WTC11 (cell line): ENCODE data around the gene TTC21A. TPM values are rescaled to one million over a fixed set of nuclear protein-coding genes. Genes with fewer than 3 reads are reported as not detected.

Experiments used
- ATAC-seq: fragments of 200-7000 bp; cut with Tn5 transposase; 2 replicates; pipeline ENCODE4 v1.10.0; 2021; ENCODE audit warnings: mild to moderate bottlenecking, moderate library complexity
- CTCF ChIA-PET: fragments of 300-600 bp; sonication (Branson Sonifier 250); formaldehyde crosslinking; loops from one replicate; lab custom pipeline; 2021; ENCODE audit warnings: antibody characterized with exemption; lab: Charles Lee
- POLR2A ChIA-PET: fragments of 350-600 bp; sonication (Branson Sonifier 250); formaldehyde crosslinking; loops from one replicate; lab custom pipeline; 2021; ENCODE audit warnings: antibody characterized with exemption; lab: Charles Lee
- DNase-seq: peaks from one replicate; pipeline ENCODE4 v3.0.0; 2021; ENCODE audit warnings: low spot score
- H3K27ac Mint-ChIP-seq: 2 replicates; pipeline ENCODE4 v1.8.0; 2021; ENCODE audit warnings: mixed read lengths
- H3K27me3 Mint-ChIP-seq: 2 replicates; pipeline ENCODE4 v1.8.0; 2021; ENCODE audit warnings: low read depth, mild to moderate bottlenecking, moderate library complexity, mixed read lengths
- H3K36me3 Mint-ChIP-seq: 2 replicates; pipeline ENCODE4 v1.8.0; 2021; ENCODE audit warnings: mixed read lengths
- H3K4me1 Mint-ChIP-seq: 2 replicates; pipeline ENCODE4 v1.8.0; 2022; ENCODE audit warnings: mixed read lengths
- H3K4me3 Mint-ChIP-seq: 2 replicates; pipeline ENCODE4 v1.8.0; 2021; ENCODE audit warnings: mild to moderate bottlenecking, moderate library complexity, mixed read lengths
- H3K9me3 Mint-ChIP-seq: 2 replicates; pipeline ENCODE4 v1.8.0; 2021; ENCODE audit warnings: mixed read lengths
- CREM ChIP-seq: sonication (generic); formaldehyde crosslinking; IDR thresholded peaks from 2 replicates; pipeline ENCODE4 v1.8.1; 2022; ENCODE audit warnings: mild to moderate bottlenecking, missing genetic modification reagents, moderate library complexity
- ELF4 ChIP-seq: sonication (generic); formaldehyde crosslinking; IDR thresholded peaks from 2 replicates; pipeline ENCODE4 v1.8.1; 2022; ENCODE audit warnings: low read depth, mild to moderate bottlenecking, moderate library complexity, missing genetic modification reagents
- FOXJ3 ChIP-seq: sonication (generic); formaldehyde crosslinking; IDR thresholded peaks from 2 replicates; pipeline ENCODE4 v1.9.0; 2021; ENCODE audit warnings: missing genetic modification reagents, mild to moderate bottlenecking, borderline replicate concordance
- FOXK1 ChIP-seq: sonication (generic); formaldehyde crosslinking; IDR thresholded peaks from 2 replicates; pipeline ENCODE4 v1.8.0; 2022; ENCODE audit warnings: mild to moderate bottlenecking, moderate library complexity, missing genetic modification reagents
- IRF2 ChIP-seq: sonication (generic); formaldehyde crosslinking; IDR thresholded peaks from 2 replicates; pipeline ENCODE4 v1.8.0; 2022; ENCODE audit warnings: low read depth, missing genetic modification reagents, borderline replicate concordance
- PRRX2 ChIP-seq: fragments of 250-450 bp; sonication (Bioruptor Pico); IDR thresholded peaks from 2 replicates; pipeline ENCODE4 v1.8.0; 2021; ENCODE audit warnings: mild to moderate bottlenecking
- RELA ChIP-seq: sonication (generic); formaldehyde crosslinking; IDR thresholded peaks from 2 replicates; pipeline ENCODE4 v1.8.1; 2022; ENCODE audit warnings: missing genetic modification reagents, mild to moderate bottlenecking, borderline replicate concordance
- SMAD3 ChIP-seq: sonication (generic); formaldehyde crosslinking; IDR thresholded peaks from 2 replicates; pipeline ENCODE4 v1.8.0; 2022; ENCODE audit warnings: missing genetic modification reagents, mild to moderate bottlenecking, borderline replicate concordance
- SMAD4 ChIP-seq: sonication (generic); formaldehyde crosslinking; IDR thresholded peaks from 2 replicates; pipeline ENCODE4 v1.8.0; 2022; ENCODE audit warnings: mild to moderate bottlenecking, missing genetic modification reagents
- ZNF121 ChIP-seq: sonication (generic); formaldehyde crosslinking; IDR thresholded peaks from 2 replicates; pipeline ENCODE4 v1.8.0; 2023; ENCODE audit warnings: missing genetic modification reagents
- ZNF219 ChIP-seq: sonication (generic); formaldehyde crosslinking; IDR thresholded peaks from 2 replicates; pipeline ENCODE4 v1.8.0; 2023; ENCODE audit warnings: missing genetic modification reagents, mild to moderate bottlenecking, borderline replicate concordance
- ZNF396 ChIP-seq: fragments of 250-450 bp; sonication (Bioruptor Pico); IDR thresholded peaks from 2 replicates; pipeline ENCODE4 v1.8.0; 2021; ENCODE audit warnings: mild to moderate bottlenecking, moderate library complexity, borderline replicate concordance
- total RNA-seq: library from RNA; stranded (reverse); gene quantifications from 3 replicates; pipeline ENCODE4 v1.2.3, GENCODE V29; 2021
- TF ChIP-seq, protein P1 (sequence below): fragments of 200-600 bp; IDR thresholded peaks from 2 replicates; pipeline ENCODE4 v1.8.0; 2022; ENCODE audit warnings: antibody characterized with exemption
- TF ChIP-seq, protein P2 (sequence below): fragments of 250-450 bp; sonication (Bioruptor Pico); IDR thresholded peaks from 2 replicates; pipeline ENCODE4 v1.9.0; 2021; ENCODE audit warnings: moderate library complexity, mild to moderate bottlenecking, inconsistent platforms, borderline replicate concordance
- TF ChIP-seq, protein P3 (sequence below): sonication (generic); formaldehyde crosslinking; IDR thresholded peaks from 2 replicates; pipeline ENCODE4 v1.8.0; 2023; ENCODE audit warnings: missing genetic modification reagents, mild to moderate bottlenecking, borderline replicate concordance
- TF ChIP-seq, protein P4 (sequence below): sonication (generic); formaldehyde crosslinking; IDR thresholded peaks from 2 replicates; pipeline ENCODE4 v1.8.1; 2022; ENCODE audit warnings: low read depth, mild to moderate bottlenecking, moderate library complexity, missing genetic modification reagents, borderline replicate concordance
- TF ChIP-seq, protein P5 (sequence below): sonication (generic); formaldehyde crosslinking; IDR thresholded peaks from 2 replicates; pipeline ENCODE4 v1.8.1; 2022; ENCODE audit warnings: mild to moderate bottlenecking, missing genetic modification reagents, moderate library complexity, borderline replicate concordance
- TF ChIP-seq, protein P6 (sequence below): sonication (generic); formaldehyde crosslinking; IDR thresholded peaks from 2 replicates; pipeline ENCODE4 v1.8.1; 2022; ENCODE audit warnings: low read depth, missing genetic modification reagents, borderline replicate concordance

Gene TTC21A
- total RNA-seq, 1 experiment from 2014 or later: 3.8 TPM

DNA sequence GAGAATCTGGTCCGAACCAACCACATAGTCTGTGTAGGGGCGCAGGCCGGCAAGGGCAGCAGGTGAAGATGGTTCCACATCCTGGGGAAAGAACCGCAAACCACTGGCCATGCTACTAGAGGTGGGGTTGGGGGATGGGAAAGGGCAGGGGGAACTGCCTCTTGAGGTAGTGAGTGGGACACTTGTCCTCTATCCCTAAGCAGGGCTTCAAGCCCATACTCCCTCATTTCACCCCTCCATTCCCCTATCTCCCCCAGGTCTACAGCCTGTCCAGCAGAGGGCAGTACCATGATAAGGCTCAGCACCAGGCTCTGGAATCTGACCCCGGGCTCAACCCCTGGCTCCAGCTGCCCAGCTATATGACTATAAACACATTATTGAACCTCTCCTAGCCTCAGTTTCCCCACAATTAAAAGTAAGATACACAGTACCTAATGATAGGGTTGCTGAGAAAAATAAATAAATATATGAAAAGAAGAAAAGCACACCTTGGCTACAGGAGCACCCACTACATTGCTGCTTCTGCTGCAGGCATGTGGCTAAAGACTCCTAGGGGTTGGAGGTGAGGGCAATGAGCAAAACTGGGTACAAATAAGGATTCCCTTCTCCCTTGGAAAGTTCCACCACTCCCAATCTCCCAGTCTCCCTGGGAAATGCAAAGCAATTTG lies 6.3 kb upstream of the TTC21A start:
- TF ChIP-seq SMAD3 (CRISPR knock-in tag): no peak
- TF ChIP-seq, protein P1, sequence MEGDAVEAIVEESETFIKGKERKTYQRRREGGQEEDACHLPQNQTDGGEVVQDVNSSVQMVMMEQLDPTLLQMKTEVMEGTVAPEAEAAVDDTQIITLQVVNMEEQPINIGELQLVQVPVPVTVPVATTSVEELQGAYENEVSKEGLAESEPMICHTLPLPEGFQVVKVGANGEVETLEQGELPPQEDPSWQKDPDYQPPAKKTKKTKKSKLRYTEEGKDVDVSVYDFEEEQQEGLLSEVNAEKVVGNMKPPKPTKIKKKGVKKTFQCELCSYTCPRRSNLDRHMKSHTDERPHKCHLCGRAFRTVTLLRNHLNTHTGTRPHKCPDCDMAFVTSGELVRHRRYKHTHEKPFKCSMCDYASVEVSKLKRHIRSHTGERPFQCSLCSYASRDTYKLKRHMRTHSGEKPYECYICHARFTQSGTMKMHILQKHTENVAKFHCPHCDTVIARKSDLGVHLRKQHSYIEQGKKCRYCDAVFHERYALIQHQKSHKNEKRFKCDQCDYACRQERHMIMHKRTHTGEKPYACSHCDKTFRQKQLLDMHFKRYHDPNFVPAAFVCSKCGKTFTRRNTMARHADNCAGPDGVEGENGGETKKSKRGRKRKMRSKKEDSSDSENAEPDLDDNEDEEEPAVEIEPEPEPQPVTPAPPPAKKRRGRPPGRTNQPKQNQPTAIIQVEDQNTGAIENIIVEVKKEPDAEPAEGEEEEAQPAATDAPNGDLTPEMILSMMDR: peak; percentile 50
- TF ChIP-seq, all 79 proteins: peak for 1
- DNase-seq: peak; percentile 55
- Mint-ChIP-seq H3K27me3 (no peaks in the 10 kb centered on the region), H3K4me3 (no peak overlapping the region), H3K9me3 (no peaks in the 10 kb centered on the region), H3K4me1 (peaks cover 10% of the 10 kb centered on the region), H3K27ac (no peak overlapping the region), H3K36me3 (peaks cover 21% of the 10 kb centered on the region; the same call in 1 of the 2 replicates)
- ChIA-PET POLR2A (interaction anchor here (0.5 kb wide), 1 partner anchor 450 kb away, joined by 3 read pairs; no protein-coding TSS in a partner anchor), CTCF (interaction anchor here (0.6 to 2.8 kb wide), 10 partner anchors 8 to 277 kb away, joined by 3 to 37 read pairs (median 4); partner anchors contain the start of gene CX3CR1)
- peak; percentile 83 for ATAC-seq

DNA sequence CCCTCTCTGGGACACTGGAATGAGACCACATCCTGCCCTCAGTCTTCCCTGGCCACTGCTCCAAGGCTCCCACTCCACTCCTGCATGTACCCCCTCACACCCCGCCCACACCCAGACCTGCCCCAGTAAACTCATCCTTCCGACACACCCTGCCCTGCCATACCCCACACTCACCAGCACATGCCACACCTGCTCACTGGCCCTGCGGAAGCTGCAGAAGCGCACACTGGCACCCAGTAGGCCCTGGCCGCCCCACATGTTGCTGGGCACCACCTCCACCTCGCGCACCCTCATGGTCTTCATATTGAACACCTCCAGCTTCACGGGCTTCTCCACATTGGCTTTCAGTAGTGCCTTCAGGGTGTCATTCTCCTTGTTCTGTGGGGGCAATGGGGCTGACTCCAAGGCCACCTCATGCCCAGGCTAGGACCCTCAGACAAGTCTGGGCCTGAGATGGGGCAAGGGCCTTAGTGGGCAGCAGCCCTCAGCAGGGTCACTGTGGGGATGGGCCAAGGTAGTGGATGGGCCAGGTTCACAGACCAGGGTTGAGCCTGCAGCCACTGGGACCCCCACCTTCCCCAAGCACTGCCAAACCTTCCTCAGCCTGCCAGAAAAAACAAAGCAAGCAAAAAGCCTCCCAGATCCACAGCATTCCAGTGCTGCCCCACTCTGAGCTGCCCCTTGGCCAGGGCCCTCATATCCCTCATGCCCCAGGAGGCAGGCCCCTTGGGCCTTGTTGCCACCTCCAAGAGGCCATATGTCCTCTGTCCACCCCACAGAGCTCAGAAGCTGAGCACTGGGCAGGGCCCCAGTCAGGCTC lies 4.8 kb upstream of the TTC21A start:
- no peak overlapping the region for H3K27ac Mint-ChIP-seq
- no peaks in the 10 kb centered on the region; the same call in 1 of the 2 replicates for H3K27me3 Mint-ChIP-seq
- H3K9me3 Mint-ChIP-seq: no peaks in the 10 kb centered on the region
- peaks cover 16% of the 10 kb centered on the region for H3K4me1 Mint-ChIP-seq
- ATAC-seq (no peak), DNase-seq (no peak)
- peaks cover 8% of the 10 kb centered on the region; the same call in 1 of the 2 replicates for H3K36me3 Mint-ChIP-seq
- POLR2A ChIA-PET: no interaction called here
- CTCF ChIA-PET: interaction anchor here (0.5 to 2.8 kb wide), 4 partner anchors 19 to 189 kb away, joined by 3 to 37 read pairs (median 13); no protein-coding TSS in a partner anchor
- TF ChIP-seq ZNF121 (CRISPR knock-in tag): no peak
- no peak for TF ChIP-seq PRRX2 (CRISPR knock-in tag)
- TF ChIP-seq, protein P2, sequence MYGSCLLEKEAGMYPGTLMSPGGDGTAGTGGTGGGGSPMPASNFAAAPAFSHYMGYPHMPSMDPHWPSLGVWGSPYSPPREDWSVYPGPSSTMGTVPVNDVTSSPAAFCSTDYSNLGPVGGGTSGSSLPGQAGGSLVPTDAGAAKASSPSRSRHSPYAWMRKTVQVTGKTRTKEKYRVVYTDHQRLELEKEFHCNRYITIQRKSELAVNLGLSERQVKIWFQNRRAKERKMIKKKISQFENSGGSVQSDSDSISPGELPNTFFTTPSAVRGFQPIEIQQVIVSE (CRISPR knock-in tag): no peak
- TF ChIP-seq CREM: no peak
- TF ChIP-seq, all 79 proteins: peak for 0
- no peak overlapping the region for H3K4me3 Mint-ChIP-seq

DNA sequence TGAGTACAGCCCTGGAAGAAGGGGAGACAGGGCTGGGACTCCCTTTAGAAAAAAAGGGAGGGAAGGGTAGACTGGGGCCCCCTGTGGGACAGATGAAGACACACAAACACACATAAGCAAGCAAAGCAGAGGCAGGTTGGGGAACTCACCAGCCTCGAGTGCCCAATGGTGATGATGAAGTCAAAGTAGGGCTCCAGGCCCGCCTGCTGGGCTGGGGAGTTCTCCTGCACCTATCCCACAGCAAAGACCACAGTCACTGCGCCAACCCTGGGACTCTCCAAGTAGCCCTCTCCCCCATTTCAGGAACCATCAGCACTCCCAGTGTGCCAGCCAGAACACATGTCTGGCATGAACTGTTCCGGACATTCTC lies 4.2 kb upstream of the TTC21A start:
- Mint-ChIP-seq H3K4me1 (peaks cover 22% of the 10 kb centered on the region), H3K27me3 (peaks cover 6% of the 10 kb centered on the region), H3K27ac (no peak overlapping the region), H3K4me3 (no peak overlapping the region), H3K36me3 (peaks cover 8% of the 10 kb centered on the region; the same call in 1 of the 2 replicates), H3K9me3 (no peaks in the 10 kb centered on the region)
- ChIA-PET POLR2A (no interaction called here), CTCF (interaction anchor here (1.8 to 2.8 kb wide), 2 partner anchors 22 to 185 kb away, joined by 8 to 37 read pairs; no protein-coding TSS in a partner anchor)
- DNase-seq (no peak), ATAC-seq (peak; percentile 10)
- TF ChIP-seq ELF4: no peak
- no peak for TF ChIP-seq FOXJ3 (CRISPR knock-in tag)
- TF ChIP-seq, protein P3, sequence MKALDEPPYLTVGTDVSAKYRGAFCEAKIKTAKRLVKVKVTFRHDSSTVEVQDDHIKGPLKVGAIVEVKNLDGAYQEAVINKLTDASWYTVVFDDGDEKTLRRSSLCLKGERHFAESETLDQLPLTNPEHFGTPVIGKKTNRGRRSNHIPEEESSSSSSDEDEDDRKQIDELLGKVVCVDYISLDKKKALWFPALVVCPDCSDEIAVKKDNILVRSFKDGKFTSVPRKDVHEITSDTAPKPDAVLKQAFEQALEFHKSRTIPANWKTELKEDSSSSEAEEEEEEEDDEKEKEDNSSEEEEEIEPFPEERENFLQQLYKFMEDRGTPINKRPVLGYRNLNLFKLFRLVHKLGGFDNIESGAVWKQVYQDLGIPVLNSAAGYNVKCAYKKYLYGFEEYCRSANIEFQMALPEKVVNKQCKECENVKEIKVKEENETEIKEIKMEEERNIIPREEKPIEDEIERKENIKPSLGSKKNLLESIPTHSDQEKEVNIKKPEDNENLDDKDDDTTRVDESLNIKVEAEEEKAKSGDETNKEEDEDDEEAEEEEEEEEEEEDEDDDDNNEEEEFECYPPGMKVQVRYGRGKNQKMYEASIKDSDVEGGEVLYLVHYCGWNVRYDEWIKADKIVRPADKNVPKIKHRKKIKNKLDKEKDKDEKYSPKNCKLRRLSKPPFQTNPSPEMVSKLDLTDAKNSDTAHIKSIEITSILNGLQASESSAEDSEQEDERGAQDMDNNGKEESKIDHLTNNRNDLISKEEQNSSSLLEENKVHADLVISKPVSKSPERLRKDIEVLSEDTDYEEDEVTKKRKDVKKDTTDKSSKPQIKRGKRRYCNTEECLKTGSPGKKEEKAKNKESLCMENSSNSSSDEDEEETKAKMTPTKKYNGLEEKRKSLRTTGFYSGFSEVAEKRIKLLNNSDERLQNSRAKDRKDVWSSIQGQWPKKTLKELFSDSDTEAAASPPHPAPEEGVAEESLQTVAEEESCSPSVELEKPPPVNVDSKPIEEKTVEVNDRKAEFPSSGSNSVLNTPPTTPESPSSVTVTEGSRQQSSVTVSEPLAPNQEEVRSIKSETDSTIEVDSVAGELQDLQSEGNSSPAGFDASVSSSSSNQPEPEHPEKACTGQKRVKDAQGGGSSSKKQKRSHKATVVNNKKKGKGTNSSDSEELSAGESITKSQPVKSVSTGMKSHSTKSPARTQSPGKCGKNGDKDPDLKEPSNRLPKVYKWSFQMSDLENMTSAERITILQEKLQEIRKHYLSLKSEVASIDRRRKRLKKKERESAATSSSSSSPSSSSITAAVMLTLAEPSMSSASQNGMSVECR (CRISPR knock-in tag): no peak
- TF ChIP-seq RELA: no peak
- TF ChIP-seq ZNF121 (CRISPR knock-in tag): no peak
- no peak for TF ChIP-seq FOXK1 (CRISPR knock-in tag)
- TF ChIP-seq, protein P4, sequence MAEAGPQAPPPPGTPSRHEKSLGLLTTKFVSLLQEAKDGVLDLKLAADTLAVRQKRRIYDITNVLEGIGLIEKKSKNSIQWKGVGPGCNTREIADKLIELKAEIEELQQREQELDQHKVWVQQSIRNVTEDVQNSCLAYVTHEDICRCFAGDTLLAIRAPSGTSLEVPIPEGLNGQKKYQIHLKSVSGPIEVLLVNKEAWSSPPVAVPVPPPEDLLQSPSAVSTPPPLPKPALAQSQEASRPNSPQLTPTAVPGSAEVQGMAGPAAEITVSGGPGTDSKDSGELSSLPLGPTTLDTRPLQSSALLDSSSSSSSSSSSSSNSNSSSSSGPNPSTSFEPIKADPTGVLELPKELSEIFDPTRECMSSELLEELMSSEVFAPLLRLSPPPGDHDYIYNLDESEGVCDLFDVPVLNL: no peak
- TF ChIP-seq, protein P5, sequence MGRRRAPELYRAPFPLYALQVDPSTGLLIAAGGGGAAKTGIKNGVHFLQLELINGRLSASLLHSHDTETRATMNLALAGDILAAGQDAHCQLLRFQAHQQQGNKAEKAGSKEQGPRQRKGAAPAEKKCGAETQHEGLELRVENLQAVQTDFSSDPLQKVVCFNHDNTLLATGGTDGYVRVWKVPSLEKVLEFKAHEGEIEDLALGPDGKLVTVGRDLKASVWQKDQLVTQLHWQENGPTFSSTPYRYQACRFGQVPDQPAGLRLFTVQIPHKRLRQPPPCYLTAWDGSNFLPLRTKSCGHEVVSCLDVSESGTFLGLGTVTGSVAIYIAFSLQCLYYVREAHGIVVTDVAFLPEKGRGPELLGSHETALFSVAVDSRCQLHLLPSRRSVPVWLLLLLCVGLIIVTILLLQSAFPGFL: no peak
- TF ChIP-seq ZNF396 (CRISPR knock-in tag): no peak
- TF ChIP-seq, protein P6, sequence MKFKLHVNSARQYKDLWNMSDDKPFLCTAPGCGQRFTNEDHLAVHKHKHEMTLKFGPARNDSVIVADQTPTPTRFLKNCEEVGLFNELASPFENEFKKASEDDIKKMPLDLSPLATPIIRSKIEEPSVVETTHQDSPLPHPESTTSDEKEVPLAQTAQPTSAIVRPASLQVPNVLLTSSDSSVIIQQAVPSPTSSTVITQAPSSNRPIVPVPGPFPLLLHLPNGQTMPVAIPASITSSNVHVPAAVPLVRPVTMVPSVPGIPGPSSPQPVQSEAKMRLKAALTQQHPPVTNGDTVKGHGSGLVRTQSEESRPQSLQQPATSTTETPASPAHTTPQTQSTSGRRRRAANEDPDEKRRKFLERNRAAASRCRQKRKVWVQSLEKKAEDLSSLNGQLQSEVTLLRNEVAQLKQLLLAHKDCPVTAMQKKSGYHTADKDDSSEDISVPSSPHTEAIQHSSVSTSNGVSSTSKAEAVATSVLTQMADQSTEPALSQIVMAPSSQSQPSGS (CRISPR knock-in tag): no peak
- no peak for TF ChIP-seq SMAD4
- no peak for TF ChIP-seq IRF2 (CRISPR knock-in tag)
- no peak for TF ChIP-seq ZNF219
